RWPE2 (cell line): Measurements from ENCODE around the gene E4F1.
"Not testable (repeated sequence)": the region's sequence is repeated elsewhere in the genome, so short reads cannot be mapped to it uniquely, and the experiment has no call there.

ENCODE experiments used
- ATAC-seq: fragments of 200-7000 bp; cut with Tn5 transposase; 3 replicates; pipeline ENCODE4 v1.9.1; 2021; ENCODE audit warnings: low read depth
- DNase-seq: peaks from one replicate; pipeline ENCODE4 v3.0.0-alpha.2; 2020; ENCODE audit warnings: low spot score
- H3K27ac ChIP-seq: fragments of 450-650 bp; 2 replicates; pipeline ENCODE4 v1.5.1; 2017; ENCODE audit warnings: mild to moderate bottlenecking; ENCODE audit not compliant: poor library complexity, severe bottlenecking
- H3K27me3 ChIP-seq: fragments of 250-450 bp; sonication (Bioruptor Pico); 2 replicates; pipeline ENCODE4 v1.5.1; 2021; ENCODE audit warnings: mild to moderate bottlenecking, moderate library complexity; ENCODE audit not compliant: insufficient read depth, poor library complexity, severe bottlenecking
- H3K36me3 ChIP-seq: fragments of 250-450 bp; sonication (Bioruptor Pico); 2 replicates; pipeline ENCODE4 v1.5.1; 2020; ENCODE audit warnings: low read depth, mild to moderate bottlenecking, moderate library complexity
- H3K4me1 ChIP-seq: fragments of 250-450 bp; sonication (Bioruptor Pico); 2 replicates; pipeline ENCODE4 v1.5.1; 2021; ENCODE audit warnings: mild to moderate bottlenecking, moderate library complexity; ENCODE audit not compliant: insufficient read depth, poor library complexity, severe bottlenecking
- H3K4me3 ChIP-seq: fragments of 250-450 bp; sonication (Bioruptor Pico); 2 replicates; pipeline ENCODE4 v1.5.1; 2021; ENCODE audit warnings: mild to moderate bottlenecking, moderate library complexity; ENCODE audit not compliant: severe bottlenecking
- H3K9me3 ChIP-seq: fragments of 250-450 bp; sonication (Bioruptor Pico); 2 replicates; pipeline ENCODE4 v1.5.1; 2021; ENCODE audit warnings: mild to moderate bottlenecking, moderate library complexity; ENCODE audit not compliant: severe bottlenecking
- CTCF ChIP-seq: fragments of 450-650 bp; IDR thresholded peaks from one replicate; pipeline ENCODE4 v1.5.1; 2017; ENCODE audit warnings: mild to moderate bottlenecking, moderate library complexity; ENCODE audit not compliant: poor library complexity, severe bottlenecking

E4F1 gene

GRCh38 chr16:2237493-2238149 lies 14.2 kb downstream of the E4F1 start:
- no peak for ATAC-seq
- Histone ChIP-seq H3K27ac (no peak overlapping the region), H3K4me1 (no peaks in the 10 kb centered on the region), H3K36me3 (peaks cover 19% of the 10 kb centered on the region), H3K9me3 (no peaks in the 10 kb centered on the region), H3K27me3 (peaks cover 21% of the 10 kb centered on the region), H3K4me3 (no peak overlapping the region)
- TF ChIP-seq CTCF, result no peak
- peak; percentile 66 for DNase-seq

- Histone ChIP-seq H3K27ac (no peak overlapping the region), H3K36me3 (peaks cover 21% of the 10 kb centered on the region), H3K4me1 (no peaks in the 10 kb centered on the region), H3K9me3 (no peaks in the 10 kb centered on the region), H3K27me3 (peaks cover 21% of the 10 kb centered on the region), H3K4me3 (no peak overlapping the region)
- no peak for TF ChIP-seq CTCF
- ATAC-seq, result no peak
- DNase-seq, result peak; percentile 63
Measured at GRCh38 chr16:2238150-2238837, 14.9 kb downstream of the E4F1 start.

GRCh38 chr16:2238838-2239675 lies 15.7 kb downstream of the E4F1 start:
- Histone ChIP-seq H3K9me3 (no peaks in the 10 kb centered on the region), H3K27ac (no peak overlapping the region), H3K4me3 (no peak overlapping the region), H3K27me3 (peaks cover 21% of the 10 kb centered on the region), H3K4me1 (no peaks in the 10 kb centered on the region), H3K36me3 (peaks cover 29% of the 10 kb centered on the region)
- no peak for TF ChIP-seq CTCF
- ATAC-seq (peak; percentile 8; the same call in 2 of the 3 replicates), DNase-seq (no peak)

- not testable (repeated sequence) for H3K9me3 ChIP-seq, H3K4me1 ChIP-seq, DNase-seq, H3K27ac ChIP-seq, H3K4me3 ChIP-seq, ATAC-seq
- H3K36me3 ChIP-seq, result peaks cover 38% of the 10 kb centered on the region
- H3K27me3 ChIP-seq, result peaks cover 21% of the 10 kb centered on the region
Measured at GRCh38 chr16:2240331-2240730, 16.9 kb downstream of the E4F1 start.

GRCh38 chr16:2242598-2242997 lies 19.2 kb downstream of the E4F1 start:
- no peak for ATAC-seq
- Histone ChIP-seq H3K36me3 (peaks cover 57% of the 10 kb centered on the region), H3K4me1 (no peaks in the 10 kb centered on the region), H3K9me3 (no peaks in the 10 kb centered on the region), H3K27me3 (peaks cover 5% of the 10 kb centered on the region), H3K27ac (no peak overlapping the region), H3K4me3 (no peak overlapping the region)
- TF ChIP-seq CTCF, result no peak
- no peak for DNase-seq
